HG03095 (cell line): ENCODE data around the gene CBS.
"Not testable (repeated sequence)": the region's sequence is repeated elsewhere in the genome, so short reads cannot be mapped to it uniquely, and the experiment has no call there.

Source experiments
- ATAC-seq: cut with Tn5 transposase; IDR thresholded peaks from one replicate; pipeline ENCODE4 v1.9.1; 2021; ENCODE audit warnings: moderate library complexity; ENCODE audit not compliant: unreplicated experiment

The CBS gene

DNA sequence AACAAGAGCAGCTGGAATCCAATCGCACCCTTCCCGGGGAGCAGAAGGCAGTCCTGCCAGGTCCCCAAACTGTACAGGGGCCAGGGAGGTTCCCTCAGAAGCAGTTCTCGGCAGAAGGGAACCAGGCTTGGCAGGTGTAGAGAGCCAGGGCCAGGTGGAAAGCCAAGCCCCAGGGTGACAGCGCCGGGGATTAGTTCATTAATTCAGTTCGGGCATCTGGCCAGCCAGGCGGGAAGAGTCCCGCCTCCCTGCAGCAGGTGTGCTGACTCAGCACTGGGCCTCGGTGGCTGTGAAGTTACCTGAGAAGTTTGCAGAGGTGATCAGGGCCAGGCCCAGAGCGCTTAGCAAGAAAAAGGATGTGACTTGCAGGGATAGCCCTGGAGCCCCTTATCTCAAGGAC lies 6.0 kb downstream of the CBS start:
- ATAC-seq, result not testable (repeated sequence)

DNA sequence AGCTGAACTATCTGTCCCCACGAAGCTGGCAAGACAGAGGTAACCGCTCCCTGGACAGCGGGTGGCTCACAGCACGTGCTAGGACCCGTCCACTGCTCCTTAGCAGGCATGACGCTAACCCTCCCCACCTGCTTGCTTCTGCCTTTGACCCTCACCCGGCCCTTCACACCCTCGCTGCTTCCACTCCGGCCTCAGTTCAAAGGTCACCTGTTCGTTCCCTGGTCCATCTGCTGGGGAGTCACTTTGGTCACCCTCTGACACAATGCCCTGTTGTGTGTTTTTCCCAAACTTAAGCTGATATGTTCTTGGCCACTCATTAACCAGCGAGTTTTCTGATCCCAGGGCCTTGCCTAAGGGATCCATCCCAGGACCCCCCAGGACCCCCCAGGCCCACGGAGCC lies 7.6 kb downstream of the CBS start:
- not testable (repeated sequence) for ATAC-seq

DNA sequence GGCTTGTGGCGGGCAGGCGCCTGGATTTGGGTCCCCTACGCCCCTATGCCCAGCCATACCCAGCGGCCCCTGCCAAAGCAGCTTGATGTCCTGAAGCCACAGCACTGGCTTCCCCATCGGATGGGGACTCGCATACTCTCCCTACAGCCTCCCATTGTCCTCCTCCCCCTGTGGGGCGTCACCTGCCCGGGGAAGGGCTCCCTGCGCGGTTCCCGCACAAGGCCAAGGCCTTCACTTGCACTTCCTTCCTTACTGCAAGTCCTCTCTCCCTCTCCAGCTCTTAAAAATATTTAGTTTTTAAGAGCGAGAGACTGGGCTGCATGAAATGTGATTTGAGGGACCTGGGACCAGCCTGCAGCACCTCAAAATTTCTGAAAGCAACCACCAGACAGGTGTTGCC lies 8.9 kb downstream of the CBS start:
- not testable (repeated sequence) for ATAC-seq

DNA sequence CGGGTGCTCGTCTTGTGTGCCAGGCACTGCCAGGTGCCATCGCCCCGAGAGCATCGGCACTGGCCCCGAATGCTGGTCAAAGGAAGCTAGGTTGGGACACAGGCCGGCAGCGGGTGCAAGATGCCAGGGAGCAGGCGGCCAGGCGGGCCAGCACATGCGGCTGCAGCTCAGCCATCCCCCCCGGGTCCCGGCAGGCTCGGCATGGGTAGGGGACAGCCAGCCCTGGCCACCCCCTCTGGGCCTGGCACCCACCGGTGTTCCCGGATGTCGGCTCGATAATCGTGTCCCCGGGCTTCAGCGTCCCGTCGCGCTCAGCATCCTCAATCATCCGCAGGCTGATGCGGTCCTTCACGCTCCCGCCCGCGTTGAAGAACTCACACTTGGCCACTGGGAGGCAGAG lies 9.6 kb downstream of the CBS start:
- not testable (repeated sequence) for ATAC-seq

DNA sequence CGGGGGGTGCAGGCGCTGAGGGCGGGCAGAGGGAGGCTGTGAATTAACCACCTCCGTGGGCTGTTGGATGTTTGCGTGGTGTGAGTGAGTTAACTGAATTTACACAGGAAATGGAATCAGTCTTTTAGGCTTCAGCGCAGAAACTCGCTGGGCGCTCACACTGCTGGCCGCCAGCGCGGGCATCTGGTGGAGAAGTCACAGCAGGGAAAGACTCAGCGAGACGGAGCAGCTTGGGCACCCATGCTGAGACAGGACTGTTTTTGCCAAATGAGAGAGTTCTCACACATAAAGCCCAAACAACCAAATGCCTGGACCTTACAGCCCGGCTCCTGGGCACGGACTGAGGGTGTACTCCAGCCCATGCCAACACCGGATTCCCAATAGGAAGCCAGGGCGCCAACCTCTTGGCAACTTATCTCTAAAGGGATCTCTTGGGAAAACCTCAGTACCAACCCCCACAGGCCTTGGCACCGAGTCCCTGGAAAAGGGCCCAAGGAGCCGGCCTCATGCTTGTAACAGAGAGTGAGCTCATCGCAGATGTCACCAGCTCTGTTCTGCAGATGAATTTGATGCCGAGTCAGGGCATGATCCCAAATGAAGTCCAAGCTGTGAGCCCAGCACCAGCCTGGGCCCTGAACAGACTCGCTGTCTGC lies 11.2 kb downstream of the CBS start:
- ATAC-seq, result not testable (repeated sequence)

DNA sequence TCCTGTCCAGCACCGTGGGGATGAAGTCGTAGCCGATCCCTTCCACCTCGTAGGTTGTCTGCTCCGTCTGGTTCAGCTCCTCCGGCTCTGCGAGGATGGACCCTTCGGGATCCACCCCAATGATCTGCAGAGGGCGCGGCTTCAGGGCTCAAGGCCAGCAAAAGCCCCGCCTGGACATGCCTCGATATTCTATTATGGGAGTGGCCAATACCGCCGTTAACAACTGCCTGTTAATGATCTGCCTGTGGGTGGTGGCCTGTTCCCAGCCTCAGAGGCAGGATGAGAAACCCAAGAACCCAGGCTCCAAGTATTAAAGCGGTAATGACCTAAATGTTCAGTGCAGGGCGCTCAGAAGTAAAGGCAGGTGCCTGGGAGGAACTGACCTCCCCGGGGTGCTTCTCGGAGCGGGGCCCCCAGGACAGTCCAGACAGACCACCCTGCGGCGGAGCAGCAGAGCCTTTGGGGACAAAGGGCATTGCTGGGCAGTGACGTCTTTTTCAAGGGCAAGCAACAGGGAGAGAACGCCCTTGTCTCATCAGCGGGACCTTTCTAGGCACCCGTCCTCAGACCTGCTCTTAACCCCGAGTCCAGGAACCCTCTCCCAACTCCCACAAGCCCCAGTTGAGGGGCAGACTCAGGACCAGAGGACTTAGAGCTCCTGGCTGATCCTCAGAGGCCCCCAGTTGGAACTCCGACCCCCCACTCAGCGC lies 12.5 kb downstream of the CBS start:
- ATAC-seq, result not testable (repeated sequence)

DNA sequence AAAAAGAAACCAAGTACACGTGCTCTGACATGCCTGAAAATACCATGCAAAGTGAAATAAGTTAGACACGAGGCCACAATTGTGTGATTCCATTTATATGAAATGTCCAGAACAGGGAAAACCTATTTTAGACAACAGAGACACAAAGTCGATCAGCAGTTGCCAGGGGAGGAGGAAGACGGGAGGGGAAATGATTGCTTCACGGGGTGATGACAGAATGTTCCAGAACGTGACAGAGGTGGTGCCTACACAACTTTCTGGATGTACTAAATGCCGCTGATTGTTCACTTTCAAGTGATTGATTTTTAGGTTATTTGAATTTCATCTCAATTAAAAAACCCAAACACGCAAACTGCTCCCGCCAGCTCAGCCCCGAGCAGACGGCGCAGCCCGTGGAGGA lies 22.5 kb downstream of the CBS start:
- ATAC-seq, result not testable (repeated sequence)

DNA sequence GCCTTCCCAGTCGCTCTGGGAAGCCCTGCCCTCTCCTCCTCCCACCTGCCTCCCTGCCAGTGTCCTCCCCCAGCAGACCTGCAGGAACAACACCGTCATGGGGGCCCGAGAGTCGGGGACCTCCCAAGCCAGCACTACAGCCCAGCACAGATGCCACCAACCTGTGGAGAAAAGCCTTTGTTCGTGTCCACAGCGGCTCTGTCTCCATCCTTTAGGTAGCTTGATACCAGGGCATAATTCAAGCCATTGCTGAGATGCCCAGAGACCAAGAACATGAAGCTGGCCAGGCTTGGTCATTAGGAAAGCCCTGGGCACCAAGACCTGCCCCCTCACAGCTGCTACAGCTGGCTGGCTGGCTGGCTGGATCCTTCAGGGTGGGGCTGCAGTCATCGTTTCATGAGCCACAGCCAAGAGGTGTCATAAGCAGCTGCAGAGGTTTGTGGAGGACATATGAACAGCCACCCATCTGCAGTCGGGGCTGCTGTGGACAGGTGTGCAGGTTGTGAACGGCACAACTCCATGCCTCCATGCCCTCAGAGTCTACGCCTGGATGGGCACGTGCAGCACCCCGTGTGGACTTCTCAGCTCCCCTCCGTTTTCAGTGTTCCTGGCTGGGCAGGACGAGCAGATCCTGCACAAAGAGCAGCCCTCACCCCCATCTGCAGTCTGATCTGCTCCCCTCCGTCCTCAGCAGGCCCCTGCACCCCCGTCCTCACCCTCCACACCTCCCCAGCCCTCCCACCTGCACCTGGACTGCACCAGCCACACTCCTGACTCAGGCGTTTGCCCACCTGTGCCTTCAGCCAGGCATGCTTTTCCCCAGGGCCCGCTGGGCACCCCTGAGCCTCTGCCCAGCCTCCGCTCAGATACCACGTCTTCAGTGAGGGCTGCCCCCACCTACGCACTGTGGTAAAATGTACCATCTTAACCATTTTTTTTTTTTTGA lies 29.5 kb downstream of the CBS start:
- not testable (repeated sequence) for ATAC-seq

DNA sequence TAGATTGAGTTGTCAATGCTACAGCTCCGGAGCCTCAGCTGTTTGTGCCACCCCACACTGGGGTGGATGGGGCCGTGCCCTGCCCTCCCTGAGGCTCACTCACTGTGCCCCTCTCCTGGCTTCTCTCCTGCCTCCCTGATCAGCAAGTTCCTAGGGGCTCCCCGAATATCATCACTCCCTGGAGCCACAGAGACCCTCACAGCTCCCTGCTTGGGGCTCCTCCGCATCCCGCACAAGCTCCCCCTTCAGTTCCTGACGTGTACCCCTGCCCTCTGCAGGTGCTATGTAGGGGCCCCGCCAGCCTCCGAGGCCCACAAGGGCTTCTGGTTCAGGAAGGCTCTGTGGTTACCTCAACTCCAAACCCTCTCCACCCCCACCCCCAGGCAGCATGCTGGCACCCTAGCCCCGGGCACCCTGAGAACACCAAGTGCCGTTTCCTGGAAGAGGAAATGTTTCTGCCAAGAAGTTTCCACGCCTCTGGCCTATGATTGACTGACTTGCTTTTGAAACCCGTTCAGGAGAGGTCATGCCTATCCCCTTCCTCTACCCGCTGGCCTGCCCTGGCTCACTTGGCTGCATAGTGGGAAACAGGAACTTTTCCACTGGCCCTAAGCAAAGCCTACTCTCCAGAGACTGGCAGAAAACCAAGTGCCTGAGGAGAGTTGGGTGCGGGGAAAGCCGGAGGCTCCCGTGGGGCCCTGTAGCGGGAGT lies 30.3 kb downstream of the CBS start:
- not testable (repeated sequence) for ATAC-seq

DNA sequence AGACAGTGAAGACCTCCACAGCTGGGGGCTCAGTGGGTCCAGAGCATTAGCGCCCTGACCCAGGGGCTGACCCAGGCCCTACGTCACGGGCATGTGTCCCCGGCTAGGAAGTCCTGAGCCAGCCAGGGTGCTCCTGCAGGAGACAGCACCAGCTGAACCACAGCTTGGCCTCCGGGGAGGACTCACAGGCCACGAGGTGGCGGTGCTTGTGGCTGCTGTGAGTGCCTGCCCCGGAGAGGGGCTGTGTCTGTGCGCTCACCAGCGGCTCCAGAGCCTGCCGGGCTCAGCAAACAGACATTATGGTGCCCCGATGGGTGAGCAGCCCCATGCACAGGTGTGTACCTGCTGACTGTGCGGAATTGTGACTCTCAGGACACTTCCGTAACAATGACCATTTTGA lies 31.1 kb downstream of the CBS start:
- ATAC-seq, result not testable (repeated sequence)

DNA sequence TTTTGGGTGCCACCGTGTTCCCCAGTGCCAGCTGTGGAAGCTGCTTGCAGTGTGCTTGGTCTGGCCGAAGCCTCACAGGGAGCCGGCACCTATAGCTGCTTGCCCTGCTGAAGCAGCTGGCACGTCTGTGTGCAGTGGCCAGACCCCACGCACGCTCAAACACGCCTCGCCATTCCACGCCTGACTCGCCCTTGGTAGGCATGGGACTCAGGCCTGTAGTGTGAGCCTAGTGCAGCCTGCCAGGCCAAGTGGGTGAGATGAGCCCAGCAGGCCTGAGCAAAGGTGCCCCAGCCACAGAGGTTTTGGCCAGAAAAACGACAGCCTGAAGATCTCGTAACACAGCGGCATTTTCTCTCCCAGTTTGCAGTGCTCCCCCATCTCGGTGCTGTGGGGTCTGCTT lies 32.3 kb downstream of the CBS start:
- not testable (repeated sequence) for ATAC-seq

DNA sequence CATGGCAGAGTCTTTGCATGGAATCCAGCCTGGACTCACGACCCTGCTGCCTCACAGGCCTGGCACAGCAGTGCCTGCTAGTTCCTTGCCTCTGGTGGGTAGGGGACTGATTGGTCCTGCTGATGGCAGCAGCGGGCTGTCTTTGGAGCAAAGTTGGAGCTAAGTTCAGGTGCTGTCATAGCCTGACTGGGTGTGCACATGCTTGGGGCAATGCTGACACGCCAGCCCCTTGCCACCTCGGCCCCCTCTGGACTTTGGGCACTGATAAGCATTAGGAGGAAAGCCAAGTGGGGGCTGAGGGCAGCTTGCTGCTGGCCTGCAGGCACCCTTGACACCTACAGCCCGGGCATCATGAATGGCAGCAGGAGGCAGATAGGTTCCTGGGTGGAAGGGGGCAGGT lies 33.5 kb downstream of the CBS start:
- not testable (repeated sequence) for ATAC-seq

DNA sequence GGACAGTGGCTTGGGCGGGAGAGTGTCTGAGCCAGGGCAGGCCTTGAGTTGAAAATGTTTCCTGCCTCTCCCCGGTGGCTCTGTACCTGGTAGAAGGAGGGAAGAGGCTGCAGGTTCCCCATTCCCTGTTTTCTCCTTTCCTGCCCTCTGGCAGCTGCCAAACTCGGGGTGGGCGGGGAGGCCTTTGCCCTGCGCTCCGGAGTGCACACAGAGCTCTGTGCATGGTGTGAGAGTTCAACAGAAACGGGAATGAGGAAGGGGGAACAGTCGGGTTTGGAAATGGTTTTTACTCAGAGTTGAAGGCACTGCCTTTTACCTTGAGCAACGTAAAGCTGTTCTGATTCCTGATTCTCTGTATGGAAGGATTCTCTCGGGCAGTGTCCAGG lies 37.0 kb downstream of the CBS start:
- ATAC-seq, result not testable (repeated sequence)

DNA sequence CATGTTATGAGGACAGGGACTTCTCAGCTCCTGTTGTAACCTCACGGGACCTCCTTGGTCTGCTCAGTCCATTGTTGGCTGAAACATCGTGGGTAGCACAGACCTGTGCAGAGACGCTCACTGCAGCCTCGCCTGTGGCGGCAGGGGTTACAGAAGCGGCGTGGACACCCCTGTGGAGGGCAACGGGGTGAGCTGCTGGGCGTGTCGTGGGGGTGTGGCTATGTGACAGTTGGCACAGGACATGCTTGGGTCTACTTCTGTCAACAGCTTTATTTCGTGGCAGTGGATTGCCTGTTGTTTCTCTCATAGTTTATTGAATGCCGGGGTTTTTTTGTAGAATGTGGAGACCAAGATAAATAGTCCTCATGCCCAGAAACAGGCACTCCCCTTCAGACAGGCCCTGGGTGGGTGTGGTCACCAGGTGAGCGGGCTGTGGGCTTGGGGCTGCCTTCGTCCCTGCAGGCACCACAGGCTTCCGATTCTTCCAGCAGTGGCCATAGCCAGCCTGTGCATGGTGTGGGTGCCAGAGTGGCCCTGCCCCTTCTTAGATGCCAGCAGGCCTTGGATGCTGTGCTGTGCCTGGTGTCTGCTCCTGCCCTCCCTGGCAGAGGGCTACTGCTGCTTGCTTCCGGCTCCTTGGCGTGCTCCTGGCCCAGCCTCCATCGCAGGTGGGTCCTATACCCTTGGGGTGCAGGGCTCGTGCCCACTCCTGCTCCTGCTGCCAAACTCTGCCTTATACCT lies 37.5 kb downstream of the CBS start:
- ATAC-seq, result not testable (repeated sequence)

DNA sequence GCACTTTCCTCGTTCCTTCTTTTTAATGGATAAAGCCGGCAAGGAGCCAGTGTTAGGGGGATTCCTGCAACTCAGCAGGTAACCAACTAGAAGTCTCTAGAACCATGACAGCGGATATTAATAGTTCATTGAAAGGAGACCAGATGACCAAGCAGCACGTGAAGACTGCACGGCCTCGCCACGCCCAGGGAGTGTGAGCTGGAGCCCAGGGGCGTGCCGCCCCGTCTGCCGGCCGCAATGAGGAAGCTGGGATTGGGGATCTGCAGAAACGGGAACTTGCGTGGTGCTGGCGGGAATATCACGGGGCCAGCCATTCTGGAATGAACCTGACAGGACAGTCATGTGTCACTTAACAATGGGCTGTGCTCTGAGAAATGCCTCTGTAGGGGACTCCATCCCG lies 38.7 kb downstream of the CBS start:
- ATAC-seq, result not testable (repeated sequence)

DNA sequence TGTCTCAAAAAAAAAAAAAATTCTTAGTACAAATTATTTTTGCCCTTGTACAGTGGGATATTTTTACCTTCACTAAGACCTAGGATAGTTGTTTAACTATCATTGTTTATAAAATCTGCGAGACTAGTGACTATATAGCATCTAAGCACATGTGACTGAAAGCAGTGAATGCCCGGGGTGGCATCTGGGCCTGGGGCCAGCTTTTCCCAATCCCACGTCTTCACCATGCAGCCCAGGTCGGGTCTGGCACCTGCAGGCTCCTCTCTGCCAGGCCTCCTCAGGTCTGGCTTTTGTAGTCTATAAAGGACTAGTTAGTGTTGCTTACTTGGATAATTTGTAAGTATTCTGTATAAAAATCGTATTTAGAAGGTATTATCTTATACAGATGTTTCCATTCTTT lies 40.8 kb downstream of the CBS start:
- no peak for ATAC-seq

DNA sequence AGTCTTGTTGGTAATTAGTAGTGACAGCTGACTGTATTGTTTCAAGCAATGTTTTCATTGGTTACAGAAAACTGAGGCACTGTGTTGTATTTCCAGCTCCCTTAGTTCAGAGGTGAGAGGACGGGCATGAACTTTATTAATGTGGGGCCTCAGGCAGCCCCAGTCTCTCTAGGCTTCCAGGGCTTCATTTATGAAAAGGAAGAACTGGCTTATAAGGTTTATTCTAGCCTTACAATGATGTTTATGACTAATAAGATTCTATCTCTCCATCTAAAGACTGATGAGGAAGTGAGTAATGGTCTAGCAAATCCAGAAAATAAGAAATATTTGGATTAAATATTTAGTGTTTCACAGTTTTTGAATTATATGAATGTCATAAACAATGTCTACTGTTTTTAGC lies 41.5 kb downstream of the CBS start:
- ATAC-seq, result no peak

DNA sequence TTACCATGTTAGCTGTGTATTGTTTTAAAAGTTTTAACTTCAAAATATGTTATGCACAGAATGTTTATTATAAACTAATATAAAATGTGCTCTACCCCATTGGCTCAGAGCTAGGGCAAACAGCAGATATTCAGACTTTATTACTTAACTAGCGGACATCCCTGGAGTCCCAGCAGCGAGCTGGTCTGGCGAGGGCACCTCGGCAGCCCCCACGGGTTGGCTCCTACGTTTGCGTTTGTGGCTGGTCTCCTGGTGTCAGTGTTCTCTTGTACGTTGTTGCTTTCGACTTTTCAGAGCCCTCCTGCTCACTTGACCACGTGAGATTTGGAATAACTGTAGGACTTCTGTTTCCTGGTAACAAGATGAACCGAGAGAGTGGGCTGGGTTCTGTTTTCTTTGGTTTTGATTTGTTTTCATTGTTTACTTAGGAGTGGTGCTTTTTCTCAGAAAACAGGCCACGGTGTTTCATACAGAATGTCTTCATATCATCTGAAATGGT lies 44.5 kb downstream of the CBS start:
- ATAC-seq, result no peak

DNA sequence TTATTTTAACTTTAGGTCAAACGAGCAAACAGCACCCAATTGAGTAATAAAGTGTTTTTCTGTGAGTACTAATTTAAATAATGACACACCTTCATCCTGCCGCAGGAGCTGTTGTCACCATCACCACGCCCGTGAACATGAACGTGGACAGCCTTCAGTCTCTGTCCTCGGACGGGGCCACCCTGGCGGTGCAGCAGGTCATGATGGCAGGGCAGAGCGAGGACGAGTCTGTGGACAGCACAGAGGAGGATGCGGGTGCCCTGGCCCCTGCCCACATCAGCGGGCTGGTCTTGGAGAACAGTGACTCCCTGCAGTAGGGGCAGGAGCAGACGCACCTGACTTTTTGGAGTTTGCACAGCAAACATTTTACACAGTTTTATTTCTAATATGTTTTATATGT lies 45.9 kb downstream of the CBS start:
- no peak for ATAC-seq
